Measurements from ENCODE around the gene RBMS1.

RBMS1 gene

DNA sequence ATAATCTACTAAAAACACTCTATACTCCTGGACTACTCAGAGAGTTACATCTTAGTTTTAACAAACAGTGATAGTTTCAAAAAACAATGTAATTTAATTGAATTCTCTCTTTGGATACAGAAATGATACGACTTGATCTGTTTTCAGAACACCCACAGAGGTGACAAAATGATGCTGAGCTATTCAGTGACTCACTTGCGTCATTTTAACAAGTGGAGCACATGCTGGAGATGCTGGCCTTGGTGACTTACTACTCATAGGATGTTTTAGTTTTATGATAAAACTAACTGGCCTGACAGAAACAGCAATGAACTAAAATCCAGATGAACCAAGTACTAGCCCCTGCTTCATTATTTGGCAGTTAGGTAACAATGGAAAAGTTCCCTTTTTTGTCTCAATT is 192.2 kb downstream of the RBMS1 start:
- no peak for DNase-seq (ENCODE audit: low spot score)

DNA sequence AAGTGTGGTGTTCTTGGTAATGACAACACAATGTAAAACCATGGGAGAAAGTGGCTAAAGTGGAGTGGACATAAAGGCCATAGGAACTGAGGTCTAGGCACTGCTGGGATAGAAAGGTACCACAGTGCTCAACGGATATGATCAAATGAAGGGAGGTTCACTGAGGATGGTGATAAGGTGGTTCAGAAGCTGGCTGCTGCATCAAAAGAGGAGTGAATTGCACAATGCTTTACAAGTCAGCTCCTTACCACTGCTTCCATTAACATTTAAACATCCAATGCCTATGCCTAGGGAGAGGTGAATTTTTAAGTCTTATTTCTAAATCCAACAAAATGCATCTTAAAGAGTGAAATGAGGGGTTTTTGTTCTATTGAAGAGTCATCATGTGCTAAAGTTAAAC is 193.4 kb downstream of the RBMS1 start:
- no peak for DNase-seq (ENCODE audit: low spot score)

DNA sequence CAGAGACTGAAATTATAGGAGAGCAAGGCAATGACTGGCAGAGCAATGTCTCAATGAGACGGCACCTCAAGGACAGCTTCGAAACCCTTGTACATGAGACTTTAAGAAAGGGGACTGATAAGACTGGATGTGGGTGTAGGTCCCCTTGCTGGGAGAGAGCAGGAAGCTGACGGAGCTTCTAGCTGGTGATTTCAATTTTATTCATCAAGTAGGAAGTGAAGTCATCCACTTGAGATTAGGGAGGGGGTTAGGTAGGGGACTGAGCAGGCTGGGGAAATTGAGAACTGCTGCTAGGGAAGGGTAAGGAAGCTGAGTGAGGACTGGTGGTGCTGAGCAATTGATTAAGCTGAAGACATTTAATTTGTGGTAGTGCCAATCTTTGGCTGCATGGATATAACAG is 194.1 kb downstream of the RBMS1 start:
- no peak for DNase-seq (ENCODE audit: low spot score)

DNA sequence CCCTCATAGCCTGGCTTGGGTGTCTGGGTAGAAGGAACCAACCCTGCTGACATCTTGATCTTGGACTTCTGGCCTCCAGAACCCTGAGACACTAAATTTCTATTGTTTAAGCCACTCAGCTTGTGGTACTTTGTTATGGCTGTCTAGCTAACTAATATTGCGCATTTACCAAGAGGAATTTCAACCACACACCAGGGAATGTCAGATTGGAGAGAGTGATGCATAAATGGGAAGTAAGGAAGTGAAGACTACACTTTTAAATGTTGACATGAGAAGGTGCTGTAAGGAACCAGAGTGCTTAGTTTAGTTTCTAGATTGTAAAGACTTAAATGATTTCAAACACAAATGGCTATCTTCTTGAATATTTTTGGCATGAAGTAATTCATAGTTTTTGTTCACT is 194.6 kb downstream of the RBMS1 start:
- DNase-seq (ENCODE audit: low spot score), result no peak

DNA sequence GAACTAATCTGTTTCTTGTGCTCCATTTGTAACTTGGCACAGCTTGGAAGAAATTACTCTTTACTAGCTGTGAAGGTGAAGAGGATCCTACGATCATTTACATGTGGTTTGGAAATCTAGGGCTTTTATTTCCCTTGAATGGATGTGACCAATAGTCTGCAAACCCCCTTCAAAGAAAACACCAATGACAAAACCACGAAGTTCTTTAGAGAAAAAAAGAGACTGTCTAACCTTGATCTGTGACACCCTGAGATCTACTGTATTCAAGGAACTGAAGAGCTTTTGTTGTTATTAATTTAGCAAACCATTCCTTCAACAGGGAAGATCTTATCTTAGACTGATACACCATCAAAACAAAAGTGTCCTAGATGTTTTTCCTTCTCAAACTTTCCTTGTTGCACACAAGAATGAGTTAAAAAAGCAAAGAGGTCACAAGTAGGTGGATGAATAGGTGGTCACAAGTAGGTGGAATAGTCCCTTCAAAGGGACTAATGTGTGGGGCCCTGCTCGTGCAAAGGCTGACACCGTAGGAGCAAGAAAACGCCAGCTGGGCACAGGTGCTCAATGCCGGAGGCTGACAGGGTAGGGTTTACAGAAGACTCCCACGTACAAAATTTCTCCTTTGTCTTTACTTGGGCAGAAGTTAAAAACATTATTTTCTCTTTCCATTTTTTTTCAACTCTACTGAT is 197.9 kb downstream of the RBMS1 start:
- DNase-seq (ENCODE audit: low spot score), result no peak

DNA sequence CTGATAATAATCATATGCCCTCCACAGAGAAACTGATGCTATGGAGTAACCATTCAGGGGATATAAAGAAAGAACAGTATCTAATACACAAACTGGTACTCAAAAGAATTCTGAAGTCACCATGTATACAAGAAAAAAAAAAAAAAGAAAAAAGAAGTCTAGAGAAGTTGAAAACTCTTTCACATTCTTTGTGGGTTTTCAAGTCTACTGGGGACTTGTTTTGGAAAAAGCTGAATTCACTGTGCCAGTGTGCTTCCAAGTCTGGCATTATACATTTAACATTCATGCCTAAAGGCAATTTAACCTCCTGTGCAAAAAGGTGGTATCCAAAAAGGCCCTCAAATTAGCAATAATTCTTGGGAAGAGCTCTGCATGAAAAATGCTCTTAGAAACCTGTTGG is 198.7 kb downstream of the RBMS1 start:
- DNase-seq (ENCODE audit: low spot score), result no peak

DNA sequence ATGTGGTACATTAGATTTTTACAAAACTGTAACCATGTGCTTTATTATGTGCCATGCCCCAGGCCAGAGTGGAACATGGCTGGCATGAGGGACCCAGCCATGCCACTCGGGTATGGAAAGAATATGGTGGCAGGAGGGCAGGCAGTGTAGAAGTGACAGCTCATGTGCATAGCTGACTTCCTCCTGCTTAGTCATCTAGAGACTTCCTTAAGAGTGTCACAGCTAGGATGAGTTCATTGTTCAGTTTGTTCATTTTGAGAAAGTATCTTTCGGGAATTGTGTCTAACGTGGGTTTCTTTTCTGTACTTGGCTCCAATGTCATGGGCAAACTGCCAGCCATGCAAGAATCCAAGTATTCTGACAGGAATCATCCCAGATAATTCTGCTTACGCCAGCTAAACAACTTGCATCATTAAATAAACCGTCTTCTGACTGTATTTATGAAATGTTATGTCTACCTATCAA is 199.2 kb downstream of the RBMS1 start:
- DNase-seq (ENCODE audit: low spot score), result no peak

DNA sequence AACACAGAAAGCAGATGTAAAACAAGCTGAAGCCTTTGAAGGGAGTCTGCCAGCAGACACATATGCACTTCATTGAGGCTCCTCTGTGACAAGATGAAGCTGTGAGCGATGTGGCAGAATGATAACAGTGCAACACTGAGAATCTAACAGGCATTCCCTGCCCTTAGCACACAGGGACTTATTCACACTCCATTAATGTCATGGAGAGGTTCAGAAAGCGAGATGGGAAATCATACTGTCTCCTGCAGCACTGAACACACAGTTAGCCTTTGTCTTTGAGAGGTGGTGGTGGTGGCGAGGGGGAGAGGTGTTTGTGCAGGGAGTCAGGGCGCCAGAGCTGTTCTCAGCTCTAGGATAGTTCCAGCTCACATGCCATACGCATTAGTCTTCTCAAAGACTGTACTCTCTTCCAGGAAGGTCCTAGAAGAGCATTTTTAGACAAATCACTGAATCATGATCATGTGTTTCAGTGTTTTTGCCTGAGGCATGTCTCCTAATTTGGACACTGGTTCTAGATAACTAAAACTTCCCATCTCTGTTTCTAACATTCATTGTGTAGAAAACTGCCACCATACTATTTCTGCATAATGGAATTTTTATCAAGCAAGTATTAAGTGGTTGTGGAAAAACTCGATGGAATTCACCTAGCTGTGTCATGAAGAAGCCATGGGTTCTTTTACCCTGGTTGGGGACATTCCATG is 200.1 kb downstream of the RBMS1 start:
- DNase-seq (ENCODE audit: low spot score), result peak; percentile 88

DNA sequence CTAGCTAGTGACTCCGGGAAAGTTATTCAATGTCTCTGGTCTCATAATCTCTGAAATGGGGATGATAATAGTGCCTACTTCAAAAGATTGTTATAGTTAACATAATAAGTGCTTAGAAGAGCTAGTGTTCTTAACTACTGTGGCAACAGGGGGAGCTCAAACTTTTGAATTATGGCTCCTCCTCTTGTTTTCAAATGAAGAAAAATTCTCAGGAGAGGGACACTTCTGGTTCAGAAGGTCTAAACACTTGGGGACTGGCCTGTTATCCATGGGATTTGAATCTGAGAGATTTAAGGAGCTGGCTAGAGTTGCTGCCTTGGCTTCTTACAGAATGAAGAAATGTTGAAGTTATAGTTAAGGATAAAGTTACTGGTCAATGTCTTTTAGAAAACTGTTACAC is 201.4 kb downstream of the RBMS1 start:
- no peak for DNase-seq (ENCODE audit: low spot score)

DNA sequence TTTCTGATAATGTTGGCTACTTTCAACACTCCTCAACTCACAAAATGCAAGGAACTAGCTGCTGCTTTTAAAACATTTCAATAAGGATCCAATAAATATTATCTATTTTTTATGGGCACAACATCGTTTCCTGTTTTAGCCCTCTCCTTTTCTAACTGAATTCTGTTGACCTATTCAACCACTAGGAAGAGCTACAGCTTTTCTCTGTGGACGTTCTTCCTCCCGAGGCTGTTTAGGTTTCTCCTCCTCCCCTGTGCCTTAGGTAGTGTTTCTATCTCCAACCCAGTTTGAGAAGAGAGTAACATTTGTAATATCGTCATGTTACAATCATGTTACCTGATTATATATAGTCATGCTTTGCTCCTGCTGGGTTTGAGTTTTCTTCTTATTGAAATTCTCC is 202.2 kb downstream of the RBMS1 start:
- no peak for DNase-seq (ENCODE audit: low spot score)

DNA sequence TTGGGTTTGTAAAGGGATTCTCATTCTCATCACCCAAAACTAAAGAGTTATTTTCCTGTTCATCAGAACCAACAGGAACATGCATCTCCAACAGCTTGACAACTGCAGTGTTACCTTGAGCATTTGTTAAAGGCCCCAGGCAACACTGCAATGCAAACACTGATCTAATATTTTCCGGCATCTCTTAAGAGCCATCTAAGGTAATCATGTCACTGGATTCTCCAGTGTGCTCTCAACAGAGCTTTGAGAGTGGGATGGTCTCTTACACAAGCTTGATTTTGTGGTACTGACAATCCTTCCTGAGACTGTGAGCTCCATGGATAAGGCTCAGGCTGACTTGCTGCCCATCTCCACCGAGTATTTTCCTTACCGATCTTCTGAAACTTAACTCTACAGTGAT is 203.0 kb downstream of the RBMS1 start:
- DNase-seq (ENCODE audit: low spot score), result no peak

DNA sequence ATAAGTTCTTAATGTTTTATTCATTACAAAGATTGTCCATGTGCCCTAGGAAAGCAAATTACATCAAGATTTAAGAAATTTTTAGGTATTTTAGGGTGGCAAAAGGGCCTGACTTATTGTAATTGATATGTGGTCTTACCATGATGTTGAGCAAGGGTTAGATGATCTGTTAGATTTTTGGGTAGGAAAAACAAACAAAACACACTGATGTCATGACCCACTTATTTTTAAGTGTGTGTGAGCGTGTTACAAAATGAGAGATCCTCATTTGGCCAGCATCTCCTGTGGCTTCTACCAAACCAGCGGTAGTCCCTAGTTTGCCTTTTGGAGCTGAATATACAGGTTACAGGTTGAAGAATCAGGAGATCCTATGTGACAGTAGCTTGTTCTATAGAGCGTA is 203.8 kb downstream of the RBMS1 start:
- no peak for DNase-seq (ENCODE audit: low spot score)

DNA sequence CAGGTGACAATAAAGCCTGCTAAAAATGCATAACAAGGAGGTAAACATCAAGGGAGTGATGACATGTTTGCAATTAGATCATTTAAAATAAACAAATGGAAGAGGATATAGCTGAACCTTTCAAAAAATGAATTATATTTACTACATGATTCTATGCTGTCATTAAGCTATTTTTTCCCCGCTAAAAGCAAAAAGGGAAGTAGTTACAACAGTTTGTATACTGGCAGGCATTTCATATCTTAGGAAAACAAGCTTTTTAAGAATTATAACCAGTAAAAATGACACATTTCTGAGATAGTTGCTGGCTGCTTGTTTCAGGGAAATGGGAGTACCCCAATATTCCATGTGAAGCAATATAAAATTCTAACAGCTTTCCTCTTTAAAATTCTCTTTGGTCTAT is 204.5 kb downstream of the RBMS1 start:
- no peak for DNase-seq (ENCODE audit: low spot score)

DNA sequence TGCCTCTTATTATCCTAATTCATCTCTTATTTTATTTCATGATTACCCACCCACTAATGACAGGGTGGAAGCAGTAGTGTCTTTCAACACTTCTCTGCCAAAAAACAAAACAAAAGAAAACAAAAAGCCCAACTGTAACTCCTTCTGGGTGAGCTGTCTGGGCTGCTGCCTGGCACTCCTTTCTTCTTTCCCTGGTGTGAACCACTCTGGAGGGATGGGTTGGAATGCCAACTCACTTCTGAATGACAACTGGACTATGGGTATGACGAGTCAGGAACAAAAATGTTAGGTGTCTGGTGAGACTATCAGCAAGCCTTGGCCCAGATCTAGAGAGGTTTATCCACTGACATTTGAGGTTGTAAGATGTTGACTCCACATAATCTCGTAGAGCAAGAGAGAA is 205.3 kb downstream of the RBMS1 start:
- DNase-seq (ENCODE audit: low spot score), result no peak

DNA sequence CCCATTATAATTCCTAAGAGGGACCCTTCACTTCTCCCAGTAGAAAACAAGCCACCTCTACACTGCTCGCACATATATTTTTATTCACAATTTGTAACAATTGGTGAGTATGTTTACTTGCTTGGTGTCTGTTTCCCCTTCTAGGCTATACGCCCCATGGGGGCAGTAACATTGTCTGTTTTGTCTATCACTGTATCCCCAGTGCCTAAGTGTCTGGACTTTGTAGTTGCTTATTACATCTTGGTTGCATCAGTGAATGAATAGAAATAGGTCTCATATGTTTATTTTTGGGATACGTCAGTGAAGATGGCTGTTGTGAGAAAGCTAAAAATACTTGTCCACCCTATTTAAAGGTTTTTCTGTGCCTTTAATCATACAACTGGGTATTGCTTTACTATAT is 206.1 kb downstream of the RBMS1 start:
- DNase-seq (ENCODE audit: low spot score), result no peak

DNA sequence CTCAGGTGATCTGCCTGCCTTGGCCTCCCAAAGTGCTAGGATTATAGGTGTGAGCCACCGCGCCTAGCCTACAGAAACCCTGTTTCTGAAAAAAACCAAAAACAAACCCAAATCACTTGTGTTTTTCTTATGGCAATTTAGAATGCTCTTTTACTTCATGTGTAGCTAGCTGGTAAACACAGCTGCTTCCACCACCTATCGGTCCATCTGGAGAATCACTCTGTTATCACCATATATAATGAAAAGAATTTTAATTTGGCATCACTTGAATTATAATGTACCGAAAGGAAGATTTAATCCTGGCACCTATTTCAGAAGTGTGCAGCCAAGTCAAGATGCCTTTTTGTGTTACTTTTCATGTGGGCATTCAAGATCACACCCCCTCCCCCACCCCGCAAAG is 207.1 kb downstream of the RBMS1 start:
- DNase-seq (ENCODE audit: low spot score), result no peak

DNA sequence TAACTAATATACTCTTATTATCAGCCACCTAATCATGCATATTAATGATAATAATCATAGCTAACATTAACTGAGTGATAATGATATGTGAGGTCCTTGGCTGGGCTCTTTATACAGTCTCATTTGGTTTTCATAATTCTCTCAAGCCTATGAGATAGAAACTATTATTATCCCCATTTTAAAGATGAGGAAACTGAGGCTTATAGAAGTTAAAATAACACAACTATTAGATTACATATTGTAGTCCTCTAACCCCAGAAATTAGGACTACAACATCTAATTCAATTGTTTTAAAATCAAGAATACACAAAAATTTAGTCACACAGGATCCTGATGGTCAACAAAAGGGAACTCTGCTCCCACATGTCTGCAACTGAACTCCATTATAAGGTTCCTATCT is 209.9 kb downstream of the RBMS1 start:
- no peak for DNase-seq (ENCODE audit: low spot score)

DNA sequence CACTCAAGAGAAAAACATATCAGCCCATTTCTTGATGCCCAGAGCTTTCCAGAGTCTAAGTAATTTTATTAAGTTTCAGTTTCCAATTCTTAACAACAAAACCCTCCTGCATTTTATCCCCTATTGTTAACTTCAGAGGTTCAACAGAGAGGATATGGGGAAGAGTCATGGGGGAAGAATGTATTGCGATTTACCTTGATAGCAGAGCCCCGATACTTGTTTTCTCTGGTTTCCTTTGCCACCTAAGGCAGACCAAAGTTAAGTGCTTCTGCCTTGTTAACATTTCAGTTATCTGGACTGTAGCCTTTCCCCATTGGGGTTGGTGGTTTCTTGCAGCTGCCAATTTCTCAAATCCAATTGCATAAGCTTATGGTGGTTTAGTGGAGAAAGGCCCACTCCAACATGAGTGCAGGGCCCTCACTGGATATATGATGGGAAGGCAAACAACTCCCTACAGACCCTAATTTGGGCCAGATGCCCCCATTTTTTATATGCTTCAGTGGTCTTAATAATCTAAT is 211.5 kb downstream of the RBMS1 start:
- DNase-seq (ENCODE audit: low spot score), result no peak

DNA sequence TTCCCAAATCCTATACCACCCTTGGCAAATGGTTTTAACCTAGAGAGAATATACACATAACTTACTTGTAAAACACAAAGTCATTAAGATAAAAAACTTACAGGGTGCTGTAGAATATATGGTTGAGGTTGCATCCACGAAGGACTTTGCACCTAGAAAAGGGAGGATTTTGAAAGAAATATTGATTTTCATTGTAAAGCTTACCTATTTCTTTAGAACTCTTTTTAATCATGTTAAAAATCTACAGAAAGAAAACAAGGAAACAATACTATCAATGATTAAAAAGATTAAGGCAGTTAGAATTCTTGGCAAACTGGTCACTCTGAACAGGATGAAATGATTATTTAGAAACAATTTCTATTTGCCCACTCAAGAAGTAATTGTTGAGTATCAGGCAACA is 212.4 kb downstream of the RBMS1 start:
- DNase-seq (ENCODE audit: low spot score), result no peak

DNA sequence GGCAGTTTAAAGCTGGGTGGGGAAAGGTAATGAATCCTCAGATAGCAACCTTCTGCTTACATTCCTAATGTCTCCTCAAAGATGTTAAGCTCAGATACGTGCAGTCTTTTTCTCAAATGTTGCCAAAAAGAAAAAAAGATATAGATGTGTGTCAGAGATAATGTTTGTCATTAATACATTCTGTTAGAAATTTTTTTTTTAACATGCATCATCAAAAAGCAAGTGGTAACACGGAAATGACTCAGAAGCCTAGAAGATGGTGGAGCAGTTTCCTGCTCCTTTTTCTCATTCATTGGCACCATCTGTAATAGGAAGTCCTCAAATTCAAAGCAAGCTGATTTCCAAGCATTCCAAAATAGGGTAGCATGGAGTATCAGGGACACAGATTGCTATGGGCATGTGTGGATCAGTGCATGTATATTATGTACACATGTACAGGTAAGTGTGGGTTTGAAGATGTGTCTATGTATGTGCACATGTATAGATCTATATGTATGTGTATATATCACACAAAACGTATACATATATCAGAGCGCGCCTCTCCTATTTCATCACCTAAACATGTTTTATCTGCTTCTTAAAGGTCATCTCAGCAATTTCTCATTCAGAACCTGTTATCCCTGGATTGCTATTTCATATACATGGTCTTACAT is 213.7 kb downstream of the RBMS1 start:
- no peak for DNase-seq (ENCODE audit: low spot score)

DNA sequence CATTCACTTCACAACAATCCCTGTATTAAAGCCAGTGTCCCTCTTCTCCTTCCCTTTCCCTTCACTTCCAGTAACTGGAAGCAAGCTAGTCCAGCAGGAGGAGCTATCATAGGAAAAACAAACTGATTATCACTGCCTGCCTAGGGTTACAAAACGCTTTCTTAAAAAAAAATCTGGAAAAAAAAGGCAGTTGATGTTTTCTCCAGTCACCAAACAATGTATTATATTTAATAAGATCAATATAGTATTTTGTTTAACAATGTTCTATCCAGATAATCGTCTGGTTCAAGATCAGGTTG is 214.8 kb downstream of the RBMS1 start:
- peak; percentile 45 for DNase-seq (ENCODE audit: low spot score)

DNA sequence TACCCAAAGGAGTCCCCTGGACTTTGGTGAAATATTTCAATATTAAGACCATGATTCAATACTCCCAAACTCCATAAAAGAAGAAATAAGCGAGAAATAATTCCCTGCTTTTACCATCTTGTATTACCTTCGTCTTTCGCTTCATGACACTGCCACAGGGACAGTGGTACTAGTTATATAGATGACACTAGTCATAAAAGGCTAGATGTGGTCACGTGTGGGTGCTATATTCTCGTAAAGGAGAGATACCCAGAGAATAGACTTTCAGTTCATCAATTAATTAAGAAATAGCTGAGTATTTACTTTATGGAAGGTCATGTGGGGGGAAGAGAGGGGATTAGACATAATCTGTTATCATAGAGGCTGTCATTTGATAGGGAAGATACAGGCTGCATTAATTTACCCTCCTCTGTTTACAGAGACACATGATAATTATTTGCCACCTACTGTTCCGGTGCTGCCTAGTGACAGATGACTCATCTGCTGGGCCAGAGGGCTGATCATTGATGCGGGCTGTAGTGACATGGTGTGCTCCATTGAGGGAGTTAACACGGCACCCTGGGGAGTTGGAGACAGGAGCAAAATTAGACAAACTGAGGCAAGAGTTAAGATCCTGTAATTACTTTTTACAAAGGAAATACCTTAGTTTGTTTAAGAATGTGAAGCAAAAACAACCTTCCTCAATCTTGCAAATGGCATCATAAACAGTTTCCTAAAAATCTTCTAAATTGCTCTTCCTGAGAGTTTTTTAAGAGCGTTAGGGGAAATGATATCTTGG is 215.3 kb downstream of the RBMS1 start:
- DNase-seq (ENCODE audit: low spot score), result no peak

DNA sequence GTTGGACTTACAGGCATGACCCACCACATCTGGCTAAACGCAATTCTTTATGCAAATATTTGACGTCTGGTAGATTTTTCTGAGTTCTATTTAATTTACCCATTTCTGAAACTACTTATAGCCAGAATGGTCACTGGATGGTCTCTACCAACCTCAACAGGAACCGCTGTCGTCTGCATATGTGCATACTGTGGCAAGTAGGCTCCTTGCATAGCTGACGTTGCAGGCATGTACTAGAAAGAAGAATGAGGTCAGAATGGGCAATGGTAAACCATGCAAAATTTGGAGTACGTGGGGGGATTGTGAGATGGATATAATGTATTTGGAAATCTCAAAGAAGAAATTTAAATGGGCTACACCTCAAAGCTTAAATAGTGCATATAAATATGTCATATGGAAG is 216.5 kb downstream of the RBMS1 start:
- no peak for DNase-seq (ENCODE audit: low spot score)
